SH-SY5Y (cell line): ENCODE results near the gene F2RL3.

Experiments used
- GATA2 ChIP-seq: IDR thresholded peaks from 2 replicates; pipeline ENCODE4 v1.6.1; 2011; ENCODE audit warnings: mild to moderate bottlenecking, low read depth, low read length
- GATA3 ChIP-seq: IDR thresholded peaks from 2 replicates; pipeline ENCODE4 v1.6.1; 2011; ENCODE audit warnings: low read depth, mild to moderate bottlenecking, low read length, moderate library complexity

The F2RL3 gene

DNA sequence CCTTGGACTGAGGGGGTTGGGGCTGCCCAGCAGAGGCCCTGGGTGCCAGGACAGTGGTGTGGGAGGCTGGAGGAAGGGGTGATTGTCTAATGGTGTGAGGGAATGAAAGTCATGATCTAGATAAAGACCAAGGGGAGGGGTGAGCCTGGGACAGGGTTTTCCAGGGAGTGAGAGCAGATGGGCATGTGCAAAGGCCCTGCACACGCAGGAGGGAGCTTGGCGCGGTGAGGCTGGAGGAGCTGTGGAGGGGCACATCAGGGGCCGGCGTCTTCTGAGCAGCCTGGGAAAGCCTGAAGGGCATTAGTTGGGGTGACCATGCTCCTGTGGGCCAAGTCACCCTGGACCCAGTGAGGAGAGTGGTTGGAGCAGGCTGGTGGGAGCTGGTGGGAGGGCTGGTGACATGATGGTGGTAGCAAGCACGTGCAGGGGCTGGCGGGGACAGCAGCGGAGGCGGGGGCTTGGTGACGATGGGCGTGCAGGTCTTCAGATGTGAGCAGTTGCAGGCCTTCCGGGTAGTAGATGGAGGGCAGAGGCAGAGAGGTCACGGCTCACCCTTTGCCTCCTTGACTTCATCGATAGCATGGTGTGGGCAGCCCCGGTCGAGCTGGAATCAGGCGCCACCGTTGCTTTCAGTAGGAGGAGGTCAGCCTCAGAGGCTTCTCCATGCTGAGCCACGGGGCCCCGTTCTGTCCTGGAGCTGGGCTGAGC, 20.2 kb upstream of the F2RL3 start:
- TF ChIP-seq GATA3 = no peak
- no peak for TF ChIP-seq GATA2

DNA sequence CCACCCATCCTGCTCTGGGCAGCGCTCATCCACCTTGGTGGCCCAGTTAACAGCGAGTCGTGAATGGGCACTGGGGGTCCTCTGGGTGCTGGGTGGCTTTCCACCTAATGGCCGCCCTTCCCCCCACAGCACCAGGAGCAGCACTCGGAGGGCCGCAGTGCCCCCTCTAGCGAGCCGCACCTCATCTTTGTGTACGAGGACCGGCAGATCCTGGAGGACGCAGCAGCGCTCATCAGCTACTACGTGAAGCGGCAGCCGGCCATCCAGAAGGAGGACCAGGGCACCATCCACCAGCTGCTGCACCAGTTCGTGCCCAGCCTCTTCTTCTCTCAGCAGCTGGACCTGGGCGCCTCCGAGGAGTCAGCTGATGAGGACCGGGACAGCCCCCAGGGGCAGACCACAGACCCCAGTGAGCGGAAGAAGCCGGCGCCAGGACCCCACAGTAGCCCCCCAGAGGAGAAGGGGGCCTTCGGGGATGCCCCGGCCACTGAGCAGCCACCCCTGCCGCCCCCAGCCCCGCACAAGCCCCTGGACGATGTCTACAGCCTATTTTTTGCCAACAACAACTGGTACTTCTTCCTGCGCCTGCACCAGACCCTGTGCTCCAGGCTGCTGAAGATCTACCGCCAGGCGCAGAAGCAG, 19.3 kb upstream of the F2RL3 start:
- TF ChIP-seq GATA3 = no peak
- TF ChIP-seq GATA2 = no peak

DNA sequence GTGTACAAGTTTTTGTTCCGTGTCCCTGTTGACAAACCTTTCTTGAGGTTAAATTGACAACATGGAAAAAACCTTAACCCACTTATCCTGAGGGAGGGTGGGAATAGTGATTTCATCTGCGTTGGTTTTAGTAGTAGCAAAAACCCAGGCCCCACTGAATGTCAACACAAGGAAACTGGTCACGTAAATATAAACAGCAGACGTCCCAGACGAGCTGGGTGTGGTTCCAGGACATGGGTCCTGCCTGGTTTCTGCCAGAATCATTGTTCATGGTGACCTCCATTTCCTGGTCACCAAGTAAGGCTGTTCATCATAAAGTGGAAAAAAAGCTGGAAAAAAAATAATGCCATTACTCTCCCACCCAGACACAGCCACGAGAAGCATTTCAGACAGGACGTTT, 16.9 kb upstream of the F2RL3 start:
- TF ChIP-seq GATA3 (no peak), GATA2 (no peak)

DNA sequence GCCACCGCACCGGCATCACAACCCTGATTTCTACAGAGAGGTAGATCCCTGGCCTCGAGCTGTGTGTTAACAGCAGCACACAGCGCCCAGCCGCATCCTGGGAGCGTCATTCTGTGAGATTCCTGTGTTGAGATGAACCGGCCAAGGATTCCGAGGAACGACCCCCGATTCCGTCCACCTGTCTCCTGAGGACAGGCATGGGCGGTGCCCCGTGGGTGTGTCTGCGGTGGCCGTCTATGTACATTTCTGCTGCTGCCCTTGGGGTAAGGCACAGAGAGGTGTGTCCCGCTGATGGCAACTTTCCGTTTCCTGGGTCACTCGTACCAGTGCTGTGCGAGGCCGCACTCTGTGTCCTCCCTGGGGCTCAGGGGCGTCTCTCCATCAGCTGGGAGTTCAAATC, 16.1 kb upstream of the F2RL3 start:
- no peak for TF ChIP-seq GATA2
- TF ChIP-seq GATA3 = no peak

DNA sequence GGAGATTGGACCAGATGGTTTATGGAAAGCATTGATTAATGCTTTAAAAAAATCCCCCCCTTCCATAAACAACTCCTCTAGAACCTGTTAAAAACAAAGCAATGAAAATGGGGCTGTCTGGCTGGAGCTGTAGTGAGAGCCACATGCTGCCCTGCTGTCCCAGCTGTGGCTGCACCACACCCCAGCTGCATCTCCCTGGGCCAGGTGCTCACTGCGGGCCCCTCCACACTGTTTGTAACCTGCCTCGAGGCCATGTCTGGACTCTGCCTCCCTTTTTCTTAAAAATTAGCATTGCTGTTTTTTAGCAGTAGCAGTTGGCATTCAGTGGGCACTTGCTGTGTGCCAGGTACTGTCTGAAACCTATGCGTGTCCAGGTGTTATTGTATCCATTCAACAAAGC, 15.2 kb upstream of the F2RL3 start:
- TF ChIP-seq GATA3 (no peak), GATA2 (no peak)

DNA sequence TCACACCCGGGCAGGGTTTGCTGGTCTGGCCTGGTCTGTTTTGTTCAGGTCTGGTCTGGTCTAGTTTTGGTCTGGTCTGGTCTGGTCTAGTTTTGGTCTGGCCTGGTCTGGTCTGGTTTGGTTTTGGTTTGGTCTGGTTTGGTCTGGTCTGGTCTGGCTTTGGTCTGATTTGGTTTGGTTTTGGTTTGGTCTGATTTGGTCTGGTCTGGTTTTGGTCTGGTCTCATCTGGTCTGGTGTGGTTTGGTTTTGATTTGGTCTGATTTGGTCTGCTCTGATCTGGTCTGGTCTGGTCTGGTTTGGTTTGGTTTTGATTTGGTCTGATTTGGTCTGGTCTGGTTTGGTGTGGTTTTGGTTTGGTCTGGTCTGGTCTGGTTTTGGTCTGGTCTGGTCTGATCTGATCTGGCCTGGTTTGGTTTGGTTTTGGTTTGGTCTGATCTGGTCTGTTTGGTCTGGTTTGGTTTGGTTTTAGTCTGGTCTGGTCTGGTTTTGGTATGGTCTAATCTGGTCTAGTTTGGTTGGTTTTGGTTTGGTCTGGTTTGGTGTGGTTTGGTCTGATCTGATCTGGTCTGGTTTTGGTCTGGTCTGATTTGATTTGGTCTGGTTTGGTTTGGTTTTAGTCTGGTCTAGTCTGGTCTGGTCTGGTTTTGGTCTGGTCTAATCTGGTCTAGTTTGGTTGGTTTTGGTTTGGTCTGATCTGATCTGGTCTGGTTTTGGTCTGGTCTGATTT, 14.4 kb upstream of the F2RL3 start:
- TF ChIP-seq GATA3 (no peak), GATA2 (no peak)

DNA sequence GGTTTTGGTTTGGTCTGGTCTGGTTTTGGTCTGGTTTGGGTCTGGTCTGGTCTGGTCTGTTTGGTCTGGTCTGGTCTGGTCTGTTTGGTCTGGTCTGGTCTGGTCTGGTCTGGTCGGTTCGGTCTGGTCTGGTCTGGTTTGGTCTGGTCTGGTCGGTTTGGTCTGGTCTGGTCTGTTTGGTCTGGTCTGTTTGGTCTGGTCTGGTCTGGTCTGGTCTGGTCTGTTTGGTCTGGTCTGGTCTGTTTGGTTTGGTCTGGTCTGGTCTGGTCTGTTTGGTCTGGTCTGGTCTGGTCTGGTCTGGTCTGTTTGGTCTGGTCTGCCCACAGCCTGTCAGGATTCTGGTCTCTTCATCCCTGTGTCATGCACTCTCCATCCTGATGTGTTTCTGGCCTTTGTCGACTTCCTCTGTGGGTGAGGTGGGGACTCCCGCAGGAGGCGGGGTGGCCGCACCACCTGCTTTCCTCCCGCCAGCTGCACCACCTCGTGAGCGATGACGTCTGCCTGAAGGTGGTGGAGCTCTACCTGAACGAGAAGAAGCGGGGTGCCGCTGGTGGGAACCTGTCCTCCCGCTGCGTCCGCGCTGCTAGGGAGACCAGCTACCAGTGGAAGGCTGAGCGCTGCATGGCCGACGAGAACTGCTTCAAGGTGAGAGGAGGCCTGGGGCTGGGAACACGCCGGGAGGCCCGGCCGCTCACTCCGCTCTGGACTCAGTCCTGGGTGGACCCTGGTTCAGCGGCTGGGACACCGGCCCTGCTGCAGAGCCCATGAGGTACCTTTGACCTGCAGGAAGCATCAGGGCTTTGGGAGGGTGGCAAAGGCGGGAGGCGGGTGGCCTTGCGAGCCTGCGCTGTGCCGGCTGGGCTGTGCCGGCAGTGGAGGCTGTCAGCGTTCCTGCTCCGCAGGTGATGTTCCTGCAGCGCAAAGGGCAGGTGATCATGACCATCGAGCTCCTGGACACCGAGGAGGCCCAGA, 12.9 kb upstream of the F2RL3 start:
- TF ChIP-seq GATA2 (no peak), GATA3 (no peak)

DNA sequence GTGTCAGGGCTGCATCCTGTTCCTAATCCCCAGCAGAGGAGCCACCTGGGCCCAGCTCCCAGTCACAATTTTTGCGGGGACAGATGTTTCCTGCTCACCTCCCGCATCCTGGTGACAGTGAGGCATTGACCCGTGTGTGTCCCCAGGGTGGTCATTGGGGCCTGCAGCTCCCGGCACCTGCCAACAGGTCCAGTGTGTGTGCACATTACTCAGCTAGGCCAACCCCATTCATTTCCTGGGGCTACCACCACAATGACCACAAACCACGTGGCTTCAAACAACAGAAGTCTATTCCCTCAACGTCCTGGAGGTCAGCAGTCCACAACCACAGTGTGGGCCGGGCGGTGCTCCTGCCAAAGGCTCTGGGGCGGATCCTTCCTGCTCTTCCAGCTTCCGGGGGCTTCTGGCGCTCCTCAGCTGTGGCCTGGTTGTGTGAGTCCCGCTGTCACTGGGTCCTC, 11.9 kb upstream of the F2RL3 start:
- no peak for TF ChIP-seq GATA2
- no peak for TF ChIP-seq GATA3

DNA sequence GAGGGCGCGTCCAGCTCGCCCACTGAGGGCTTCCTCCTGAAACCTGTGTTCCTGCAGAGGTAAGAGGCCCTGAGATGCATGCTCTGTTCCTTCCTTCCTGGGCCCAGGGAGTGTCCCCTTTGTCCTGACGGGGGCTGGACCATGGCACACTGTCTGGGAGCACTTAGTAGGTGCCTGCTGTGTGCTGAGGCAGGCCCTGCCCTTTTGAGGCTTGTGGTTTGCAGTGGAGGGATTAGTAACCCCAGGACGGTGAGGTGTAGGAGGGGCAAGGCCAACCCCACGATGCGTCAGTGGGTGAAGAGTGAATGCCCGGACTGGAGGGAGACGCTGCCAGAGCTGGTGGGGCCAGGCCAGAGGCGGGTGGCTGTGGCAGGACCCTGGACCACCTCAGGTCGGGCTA, 11.2 kb upstream of the F2RL3 start:
- no peak for TF ChIP-seq GATA2
- TF ChIP-seq GATA3 = no peak

DNA sequence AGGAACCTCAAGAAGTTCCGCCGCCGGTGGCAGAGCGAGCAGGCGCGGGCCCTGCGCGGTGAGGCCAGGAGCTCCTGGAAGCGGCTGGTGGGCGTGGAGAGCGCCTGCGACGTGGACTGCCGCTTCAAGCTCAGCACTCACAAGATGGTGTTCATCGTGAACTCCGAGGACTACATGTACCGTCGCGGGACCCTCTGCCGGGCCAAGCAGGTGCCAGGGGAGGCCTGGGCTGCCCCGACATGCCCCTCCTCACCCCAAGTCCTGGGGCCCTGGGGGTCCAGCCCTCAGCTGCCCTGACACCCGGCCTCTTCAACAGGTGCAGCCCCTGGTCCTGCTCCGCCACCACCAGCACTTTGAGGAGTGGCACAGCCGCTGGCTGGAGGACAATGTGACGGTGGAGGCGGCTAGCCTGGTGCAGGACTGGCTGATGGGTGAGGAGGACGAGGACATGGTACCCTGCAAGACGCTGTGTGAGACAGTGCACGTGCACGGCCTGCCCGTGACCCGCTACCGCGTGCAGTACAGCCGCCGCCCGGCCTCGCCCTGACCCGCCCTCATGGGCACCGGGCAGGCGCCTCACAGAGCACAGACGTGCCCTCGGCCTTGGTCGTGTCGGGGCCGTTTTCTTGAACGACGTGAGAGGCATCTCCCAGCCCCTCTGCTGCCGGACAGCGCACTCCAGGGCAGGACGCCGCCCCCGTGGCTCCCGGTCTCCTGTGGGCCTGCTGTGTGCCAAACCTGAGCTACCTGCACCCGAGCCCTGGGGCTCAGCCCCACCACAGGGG, 10.4 kb upstream of the F2RL3 start:
- TF ChIP-seq GATA3 (no peak), GATA2 (no peak)

DNA sequence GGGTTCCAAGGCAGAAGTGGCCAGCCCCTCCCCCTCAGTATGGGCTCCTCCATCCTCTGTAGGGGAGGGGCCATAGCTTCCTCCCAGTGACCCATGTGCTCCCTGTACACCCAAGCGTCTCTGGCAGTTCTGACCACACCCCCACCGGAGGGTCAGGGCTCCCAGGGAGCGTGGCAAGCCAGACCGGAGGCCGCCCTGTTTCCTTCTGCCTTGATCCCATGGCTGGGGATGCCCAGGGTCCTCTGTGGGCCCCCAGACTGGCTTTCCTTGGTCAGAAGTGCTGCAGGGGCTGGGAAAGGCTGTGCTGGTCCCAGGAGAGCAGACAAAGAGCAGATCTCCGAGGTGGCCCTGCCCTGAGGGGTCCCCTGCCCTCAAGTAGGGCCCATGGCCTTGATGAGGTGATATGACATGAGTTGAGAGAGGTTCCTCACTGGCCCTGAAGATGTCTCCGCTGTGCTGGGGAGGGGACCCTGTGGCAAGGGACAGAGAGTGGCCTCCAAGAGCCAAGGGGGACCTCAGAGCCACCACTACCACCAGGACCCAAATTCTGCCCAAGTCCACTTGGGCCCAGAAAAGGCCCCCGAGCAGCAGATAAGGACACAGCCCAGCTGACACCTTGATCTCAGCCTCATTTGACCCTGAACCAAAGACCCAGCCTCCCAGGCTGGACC, 7.8 kb upstream of the F2RL3 start:
- TF ChIP-seq GATA2 = no peak
- no peak for TF ChIP-seq GATA3

DNA sequence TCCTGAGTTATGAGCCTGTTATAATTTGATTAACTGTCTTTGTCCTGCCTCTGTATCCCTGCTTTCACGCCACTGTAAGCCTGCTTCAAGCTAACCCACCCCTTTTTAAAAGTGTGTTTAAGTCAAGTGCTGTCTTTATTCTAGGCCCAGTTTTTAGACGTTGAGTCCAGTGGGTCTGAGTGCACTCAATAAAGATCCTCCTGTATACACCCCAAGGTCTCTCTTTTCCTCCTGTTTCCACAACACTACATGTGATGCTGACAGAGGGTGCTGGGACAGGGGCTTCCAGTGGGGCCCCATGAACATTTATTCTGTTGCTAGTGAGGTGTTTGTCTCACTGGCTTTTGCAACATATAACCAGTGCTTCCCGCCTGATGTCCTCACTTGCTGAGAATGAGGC, 6.7 kb upstream of the F2RL3 start:
- TF ChIP-seq GATA3 (no peak), GATA2 (no peak)

DNA sequence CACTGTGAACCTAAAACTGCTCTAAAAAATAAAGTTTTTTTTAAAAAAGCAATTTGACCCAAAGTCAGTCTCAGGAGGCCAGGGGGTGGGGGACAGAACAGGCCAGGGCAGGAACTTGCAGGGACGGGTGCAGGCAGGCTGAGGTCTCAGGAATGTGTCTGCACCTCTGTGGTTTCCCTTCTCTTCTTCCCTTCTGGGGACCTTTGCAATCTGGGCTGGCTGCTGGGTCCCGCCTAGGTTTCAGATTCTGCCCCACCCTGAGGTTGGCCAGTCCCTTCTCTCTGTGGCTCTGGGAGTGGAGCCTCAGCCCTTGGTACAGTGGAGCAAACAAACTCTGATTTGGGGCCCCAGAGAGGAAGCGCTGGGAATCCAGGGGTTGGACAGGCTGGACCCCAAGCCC, 5.3 kb upstream of the F2RL3 start:
- TF ChIP-seq GATA3 (no peak), GATA2 (no peak)

DNA sequence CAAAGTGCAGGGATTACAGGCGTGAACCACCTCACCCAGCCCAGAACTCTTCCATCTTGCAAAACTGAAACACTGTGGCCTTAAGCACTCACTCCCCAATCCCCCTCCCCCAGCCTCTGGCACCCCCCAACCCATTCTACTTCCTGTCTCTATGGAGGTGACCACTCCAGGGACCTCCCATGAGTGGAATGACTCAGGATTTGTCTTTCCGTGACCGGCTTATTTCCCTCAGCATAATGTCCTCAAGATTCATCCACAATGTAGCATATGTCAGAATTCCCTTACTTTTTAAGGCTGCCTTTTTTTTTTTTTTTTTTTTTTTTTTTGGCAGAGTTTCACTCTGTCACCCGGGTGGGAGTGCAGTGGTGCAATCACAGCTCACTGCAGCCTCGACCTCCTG, 3.6 kb upstream of the F2RL3 start:
- TF ChIP-seq GATA2 (no peak), GATA3 (no peak)
